Osteoblast (primary cell): ENCODE measurements around the gene TTC39B. TPM values are rescaled to one million over a fixed set of nuclear protein-coding genes. Genes with fewer than 3 reads are reported as not detected.

Experiments used
- DNase-seq: peaks from one replicate; pipeline ENCODE4 v3.0.0; 2011; ENCODE audit warnings: low spot score, mixed read lengths; ENCODE audit not compliant: insufficient read length; ENCODE audit errors: missing footprints
- H2AFZ ChIP-seq: 2 replicates; pipeline ENCODE4 v1.6.0; 2011; ENCODE audit warnings: mild to moderate bottlenecking, low read length
- H3K27ac ChIP-seq: 2 replicates; pipeline ENCODE4 v1.5.1; 2011; ENCODE audit warnings: mild to moderate bottlenecking, low read depth, low read length, moderate library complexity
- H3K27me3 ChIP-seq: 2 replicates; pipeline ENCODE4 v1.6.0; 2012; ENCODE audit warnings: mild to moderate bottlenecking, control low read depth, inconsistent platforms, low read length, moderate library complexity; ENCODE audit not compliant: insufficient read depth
- H3K36me3 ChIP-seq: 2 replicates; pipeline ENCODE4 v1.5.1; 2011; ENCODE audit warnings: mild to moderate bottlenecking, low read length, control low read depth, moderate library complexity; ENCODE audit not compliant: insufficient read depth
- H3K4me1 ChIP-seq: 2 replicates; pipeline ENCODE4 v1.5.1; 2011; ENCODE audit warnings: mild to moderate bottlenecking, low read length, control low read depth, moderate library complexity; ENCODE audit not compliant: insufficient read depth
- H3K4me2 ChIP-seq: 2 replicates; pipeline ENCODE4 v1.6.0; 2011; ENCODE audit warnings: mild to moderate bottlenecking, low read length; ENCODE audit not compliant: insufficient read depth
- H3K4me3 ChIP-seq: fragments of 200-600 bp; sonication (generic); 3 replicates; pipeline ENCODE4 v1.5.1; 2012; ENCODE audit warnings: mild to moderate bottlenecking, low read length, inconsistent platforms; ENCODE audit not compliant: insufficient read depth
- H3K79me2 ChIP-seq: 2 replicates; pipeline ENCODE4 v1.6.0; 2012; ENCODE audit warnings: mild to moderate bottlenecking, low read length, control low read depth, inconsistent platforms; ENCODE audit not compliant: insufficient read depth
- H3K9me3 ChIP-seq: 2 replicates; pipeline ENCODE4 v1.5.1; 2011; ENCODE audit warnings: low read depth, low read length, control low read depth
- H4K20me1 ChIP-seq: 2 replicates; pipeline ENCODE4 v1.6.0; 2012; ENCODE audit warnings: mild to moderate bottlenecking, low read length, control low read depth; ENCODE audit not compliant: insufficient read depth
- CTCF ChIP-seq: IDR thresholded peaks from 2 replicates; pipeline ENCODE4 v1.5.1; 2011; ENCODE audit warnings: mild to moderate bottlenecking, low read depth, low read length, moderate library complexity; ENCODE audit errors: extremely low read depth
- total RNA-seq: library from RNA; depleted of rRNA; stranded (reverse); fragments of >200 nt; gene quantifications from 2 replicates; pipeline ENCODE4 v1.2.3, GENCODE V29; 2012

TTC39B gene
- total RNA-seq, 1 donor, result 18.5 TPM

GRCh38 chr9:15278839-15279238, 28.2 kb downstream of the TTC39B start:
- no peak overlapping the region for H2AFZ ChIP-seq
- H4K20me1 ChIP-seq, result peaks cover 6% of the 10 kb centered on the region
- H3K27ac ChIP-seq, result no peak overlapping the region
- H3K9me3 ChIP-seq, result no peaks in the 10 kb centered on the region
- no peaks in the 10 kb centered on the region for H3K36me3 ChIP-seq
- peaks cover 28% of the 10 kb centered on the region for H3K79me2 ChIP-seq
- H3K27me3 ChIP-seq, result no peaks in the 10 kb centered on the region
- no peak overlapping the region for H3K4me3 ChIP-seq
- H3K4me1 ChIP-seq, result no peaks in the 10 kb centered on the region
- no peak overlapping the region for H3K4me2 ChIP-seq
- no peak for DNase-seq
- no peak for TF ChIP-seq CTCF

DNA sequence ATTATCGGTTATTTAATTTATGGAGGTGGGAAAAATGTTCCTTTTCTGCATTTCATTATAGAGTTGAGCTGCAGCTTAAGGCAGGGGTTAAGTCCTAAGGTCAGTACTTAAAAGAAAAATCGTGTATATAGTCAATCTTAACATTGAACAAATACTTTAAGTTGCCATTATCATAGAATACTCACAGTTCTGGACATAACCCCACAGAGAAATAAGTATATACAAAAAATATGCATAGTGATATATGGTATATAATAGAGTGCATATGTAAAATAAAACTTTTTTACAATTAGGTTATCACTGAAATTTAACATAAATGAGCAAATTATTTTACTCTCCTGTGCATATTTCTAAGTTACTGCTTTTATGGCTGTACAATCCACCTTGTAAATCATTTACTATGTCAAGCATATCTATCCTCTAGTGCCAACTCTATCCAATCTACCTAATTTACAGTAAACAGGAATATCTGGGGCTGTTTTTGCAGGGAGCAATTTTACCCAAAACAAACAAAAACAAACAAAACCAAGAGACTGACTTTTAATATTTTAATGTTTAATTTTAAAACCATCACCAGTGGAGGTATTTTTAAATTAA, 28.8 kb downstream of the TTC39B start:
- Histone ChIP-seq H3K4me3 (no peak overlapping the region), H3K4me2 (no peak overlapping the region), H3K79me2 (peaks cover 25% of the 10 kb centered on the region), H3K4me1 (no peaks in the 10 kb centered on the region), H3K27ac (no peak overlapping the region), H3K9me3 (no peaks in the 10 kb centered on the region), H2AFZ (no peak overlapping the region), H4K20me1 (peaks cover 6% of the 10 kb centered on the region), H3K27me3 (no peaks in the 10 kb centered on the region), H3K36me3 (no peaks in the 10 kb centered on the region)
- TF ChIP-seq CTCF, result no peak
- DNase-seq, result no peak

DNA sequence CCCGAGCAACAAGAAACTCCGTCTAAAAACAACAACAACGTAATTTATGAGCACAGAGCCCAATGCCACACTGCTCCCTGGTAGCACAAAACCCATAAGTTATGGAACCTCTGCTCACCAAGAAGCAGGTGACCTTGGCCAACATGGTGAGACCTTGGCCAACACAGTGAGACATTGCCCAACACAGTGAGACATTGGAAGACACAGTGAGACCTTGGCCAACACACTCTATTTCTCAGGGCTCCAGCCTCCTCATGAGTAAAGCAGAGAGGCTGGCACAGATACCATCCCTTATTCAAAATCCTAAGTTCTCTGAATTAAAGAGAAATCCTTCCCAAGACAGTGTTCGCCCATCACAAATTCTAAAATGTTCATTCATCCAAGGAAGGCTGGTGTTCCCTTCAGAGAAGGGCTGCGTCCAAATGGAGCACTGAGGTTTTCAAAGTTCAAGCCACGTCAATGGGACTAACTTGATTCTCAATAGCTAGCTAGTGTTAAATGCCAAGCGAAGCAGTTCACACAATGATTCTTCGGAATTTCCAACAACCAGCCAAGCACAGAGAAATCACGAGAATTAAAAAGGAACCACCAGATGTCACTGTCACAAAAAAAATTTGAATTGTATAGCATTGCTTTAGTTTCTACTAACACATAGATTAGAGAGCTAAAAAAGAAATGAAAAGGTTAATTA, 29.5 kb downstream of the TTC39B start:
- Histone ChIP-seq H2AFZ (peak overlapping the region; percentile 10), H4K20me1 (peaks cover 6% of the 10 kb centered on the region)

More for the DNA sequence above, 29.5 kb downstream of the TTC39B start:
- Histone ChIP-seq H3K4me2 (no peak overlapping the region), H3K27ac (no peak overlapping the region), H3K27me3 (no peaks in the 10 kb centered on the region), H3K9me3 (no peaks in the 10 kb centered on the region), H3K4me3 (no peak overlapping the region), H3K4me1 (no peaks in the 10 kb centered on the region), H3K79me2 (peaks cover 20% of the 10 kb centered on the region), H3K36me3 (no peaks in the 10 kb centered on the region)
- DNase-seq, result no peak
- TF ChIP-seq CTCF, result peak; percentile 42
